Stomach (tissue), 4 donors: ENCODE measurements around the gene NYNRIN.

ENCODE experiments used
- EP300 ChIP-seq: sonication (generic); formaldehyde crosslinking; IDR thresholded peaks from one replicate; pipeline ENCODE4 v1.6.1; 2017; ENCODE audit warnings: antibody characterized with exemption
- POLR2A ChIP-seq, 4 donors: fragments of 450-650 bp; IDR thresholded peaks; one replicate each; pipeline ENCODE4 v1.6.1; 2016; ENCODE audit warnings: antibody characterized with exemption in 4 of 4, control low read depth in 2 of 4, mild to moderate bottlenecking in 1 of 4, moderate library complexity in 1 of 4
- POLR2AphosphoS5 ChIP-seq, 3 donors: sonication (generic); formaldehyde crosslinking; IDR thresholded peaks; one replicate each; pipeline ENCODE4 v1.6.1; 2016; ENCODE audit warnings: antibody characterized with exemption in 3 of 3
- TF ChIP-seq, protein P1 (sequence below), 7 experiments: fragments of 450-650 bp in 4 of 7; fragments of 200-600 bp in 3 of 7; sonication (generic) in 3 of 7; IDR thresholded peaks; one replicate each; pipeline ENCODE4 v1.5.1; 2016 to 2019; ENCODE audit warnings: antibody characterized with exemption in 7 of 7, control low read depth in 2 of 7, mild to moderate bottlenecking in 1 of 7

DNA sequence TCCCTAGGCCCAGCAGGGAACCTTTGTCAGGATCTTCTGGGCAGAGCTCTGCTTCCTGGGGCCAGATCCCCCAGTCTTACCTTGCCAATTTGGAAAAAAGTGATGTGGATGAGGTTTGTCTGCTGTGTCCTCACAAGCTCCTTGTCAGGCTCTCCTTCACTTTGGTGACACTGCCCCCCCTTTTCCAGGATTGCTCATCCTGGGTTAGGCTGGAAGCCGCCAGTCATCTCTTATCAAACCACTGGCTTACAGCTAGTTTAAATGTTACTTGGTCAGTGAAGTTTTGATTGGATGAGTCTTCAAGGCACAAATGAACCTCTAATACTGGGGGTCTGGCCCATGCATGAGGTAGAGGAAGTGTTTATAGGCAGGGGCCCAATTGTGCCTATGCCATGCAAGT is 15.3 kb downstream of the NYNRIN start:
- TF ChIP-seq POLR2AphosphoS5 (IDR thresholded peaks at IDR 0.05) (no peak), POLR2A (IDR thresholded peaks at IDR 0.05) (no peak), EP300 (no peak)
- TF ChIP-seq, protein P1, sequence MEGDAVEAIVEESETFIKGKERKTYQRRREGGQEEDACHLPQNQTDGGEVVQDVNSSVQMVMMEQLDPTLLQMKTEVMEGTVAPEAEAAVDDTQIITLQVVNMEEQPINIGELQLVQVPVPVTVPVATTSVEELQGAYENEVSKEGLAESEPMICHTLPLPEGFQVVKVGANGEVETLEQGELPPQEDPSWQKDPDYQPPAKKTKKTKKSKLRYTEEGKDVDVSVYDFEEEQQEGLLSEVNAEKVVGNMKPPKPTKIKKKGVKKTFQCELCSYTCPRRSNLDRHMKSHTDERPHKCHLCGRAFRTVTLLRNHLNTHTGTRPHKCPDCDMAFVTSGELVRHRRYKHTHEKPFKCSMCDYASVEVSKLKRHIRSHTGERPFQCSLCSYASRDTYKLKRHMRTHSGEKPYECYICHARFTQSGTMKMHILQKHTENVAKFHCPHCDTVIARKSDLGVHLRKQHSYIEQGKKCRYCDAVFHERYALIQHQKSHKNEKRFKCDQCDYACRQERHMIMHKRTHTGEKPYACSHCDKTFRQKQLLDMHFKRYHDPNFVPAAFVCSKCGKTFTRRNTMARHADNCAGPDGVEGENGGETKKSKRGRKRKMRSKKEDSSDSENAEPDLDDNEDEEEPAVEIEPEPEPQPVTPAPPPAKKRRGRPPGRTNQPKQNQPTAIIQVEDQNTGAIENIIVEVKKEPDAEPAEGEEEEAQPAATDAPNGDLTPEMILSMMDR (IDR thresholded peaks at IDR 0.05): no peak
